ENCODE results near the gene IMP4.

The IMP4 gene

GRCh38 chr2:130336877-130337734 is 5.6 kb upstream of the IMP4 start:
- DNase-seq: peak; percentile 87

- no peak for DNase-seq
These were observed 4.9 kb upstream of the IMP4 start for GRCh38 chr2:130337735-130338325.

- DNase-seq: no peak
These were observed 3.8 kb upstream of the IMP4 start for GRCh38 chr2:130338793-130339345.

- DNase-seq: no peak
These were observed 2.6 kb upstream of the IMP4 start for GRCh38 chr2:130339885-130340745.

DNA sequence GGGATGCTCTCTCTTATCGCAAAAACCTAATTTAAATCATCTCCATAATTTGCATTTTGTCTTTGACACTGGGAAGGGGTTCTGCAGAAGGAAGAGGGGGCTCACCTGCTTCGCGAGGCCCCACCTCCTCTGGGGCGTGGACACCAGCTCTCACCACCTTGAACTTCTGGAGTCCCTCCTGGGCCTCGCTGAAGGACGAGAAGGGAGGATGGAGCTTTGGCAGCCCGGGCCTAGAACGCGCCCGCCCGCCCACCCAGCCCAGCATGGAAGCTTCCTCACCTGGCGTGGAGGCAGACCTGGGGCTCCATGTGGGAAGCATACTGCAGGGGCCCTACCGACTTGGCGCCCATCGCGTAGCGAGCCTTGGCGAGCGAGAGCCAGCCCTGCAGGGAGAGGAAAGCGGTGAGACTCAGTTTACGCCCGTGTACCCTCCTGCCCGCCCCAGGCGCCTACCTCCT is 1.1 kb upstream of the IMP4 start:
- DNase-seq: peak; percentile 73

GRCh38 chr2:130342020-130342532 is 621 bp upstream of the IMP4 start:
- DNase-seq: peak; percentile 95

DNA sequence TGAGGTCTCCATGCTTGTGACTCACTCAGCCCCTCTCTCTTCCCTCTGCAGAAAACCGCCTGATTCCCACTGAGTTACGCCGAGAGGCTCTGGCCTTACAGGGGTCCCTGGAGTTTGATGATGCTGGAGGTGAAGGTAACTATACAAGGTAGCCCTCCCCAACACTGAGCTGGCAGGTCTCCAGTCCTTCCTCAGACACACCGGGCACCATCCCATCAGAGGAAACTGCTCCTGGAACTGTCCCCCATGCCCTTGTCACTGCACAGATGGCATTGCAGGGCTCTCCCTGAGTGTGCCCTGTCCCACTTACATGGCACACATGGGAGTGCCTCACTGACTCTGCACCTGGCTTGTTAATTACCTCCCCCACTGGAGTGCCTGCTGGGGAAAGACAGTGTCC is 1.9 kb downstream of the IMP4 start:
- DNase-seq: no peak

DNA sequence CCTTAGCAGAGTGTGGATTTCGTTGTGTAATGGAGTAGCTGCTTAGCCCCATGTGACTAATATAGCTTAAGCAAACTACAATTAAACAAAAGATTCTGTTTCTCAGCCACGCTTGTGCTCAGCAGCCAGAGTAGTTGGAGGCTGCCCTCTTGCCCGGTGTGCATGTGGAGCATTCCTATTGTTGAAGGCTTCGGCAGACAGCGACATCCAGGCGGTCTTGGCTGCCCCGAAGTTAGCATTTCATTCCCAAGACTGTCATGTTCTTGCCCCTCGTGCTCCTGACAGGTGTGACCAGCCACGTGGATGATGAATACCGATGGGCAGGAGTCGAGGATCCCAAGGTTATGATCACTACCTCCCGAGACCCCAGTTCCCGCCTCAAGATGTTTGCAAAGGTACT is 2.4 kb downstream of the IMP4 start:
- no peak for DNase-seq

GRCh38 chr2:130345611-130346010 is 2.9 kb downstream of the IMP4 start:
- DNase-seq: no peak

DNA sequence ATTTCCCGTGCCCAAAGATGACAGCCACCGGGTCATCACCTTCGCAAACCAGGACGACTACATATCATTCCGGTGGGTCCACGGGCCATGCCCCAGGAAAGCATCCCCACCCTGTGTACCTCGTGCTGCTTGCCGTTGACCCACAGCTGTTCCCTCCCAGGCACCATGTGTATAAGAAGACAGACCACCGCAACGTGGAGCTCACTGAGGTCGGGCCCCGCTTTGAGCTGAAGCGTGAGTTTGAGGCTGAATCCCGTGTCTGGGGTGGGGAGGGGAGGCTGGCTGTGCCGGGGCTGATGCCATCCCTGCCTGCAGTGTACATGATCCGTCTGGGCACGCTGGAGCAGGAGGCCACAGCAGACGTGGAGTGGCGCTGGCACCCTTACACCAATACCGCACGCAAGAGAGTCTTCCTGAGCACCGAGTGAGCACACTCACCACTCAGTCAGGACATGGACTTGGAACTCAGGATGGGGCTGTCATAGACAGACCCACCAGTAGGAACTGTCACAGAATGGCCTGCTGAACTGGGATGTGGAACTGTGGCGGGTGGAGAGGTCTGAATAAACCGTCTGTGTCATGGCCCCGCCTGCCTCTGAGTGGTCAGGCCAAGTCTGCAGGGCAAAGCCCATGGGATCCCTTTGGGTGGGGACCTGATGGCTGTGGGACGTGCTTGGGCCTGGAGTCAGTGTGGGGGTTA is 3.5 kb downstream of the IMP4 start:
- no peak for DNase-seq

DNA sequence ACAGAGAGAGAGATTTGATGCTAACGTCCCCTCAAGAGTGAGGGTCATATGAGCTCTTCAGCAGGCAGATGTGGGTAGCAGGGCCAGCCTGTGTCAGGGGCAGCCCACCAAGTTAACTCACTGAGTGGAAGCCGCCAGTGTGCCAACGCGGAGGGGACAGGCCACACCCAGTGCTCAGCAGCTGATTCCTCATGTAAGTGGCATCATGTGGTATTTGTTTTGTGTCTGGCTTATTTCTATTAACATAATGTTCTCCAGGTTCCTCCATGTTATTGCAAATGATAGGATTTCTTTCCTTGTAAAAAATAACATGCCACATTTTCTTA is 4.0 kb downstream of the IMP4 start:
- no peak for DNase-seq

- DNase-seq: no peak
These were observed 4.7 kb downstream of the IMP4 start for GRCh38 chr2:130347220-130347925.

GRCh38 chr2:130349174-130349573 is 6.5 kb downstream of the IMP4 start:
- no peak for DNase-seq

DNA sequence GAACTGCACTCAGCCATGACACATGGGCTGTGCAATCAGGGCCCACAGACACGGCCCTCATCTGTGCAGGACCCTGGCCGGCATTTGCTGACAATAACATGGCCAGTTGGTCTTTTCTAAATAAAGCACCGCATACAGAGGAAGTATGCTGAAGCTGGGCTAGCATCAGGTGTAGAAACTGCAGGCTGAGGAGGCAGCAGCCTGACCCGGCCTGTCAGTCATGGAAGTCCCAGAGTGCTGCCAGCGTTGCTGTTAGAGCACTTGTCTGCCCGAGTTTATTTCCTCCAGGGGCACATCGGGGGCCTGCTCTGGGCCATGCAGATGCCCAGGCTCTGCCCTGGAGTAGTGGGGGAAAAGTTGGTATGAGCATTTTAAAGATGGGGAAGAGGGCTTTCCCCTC is 9.0 kb downstream of the IMP4 start:
- DNase-seq: no peak

- no peak for DNase-seq
These were observed 9.5 kb downstream of the IMP4 start for GRCh38 chr2:130352237-130352636.

- DNase-seq: no peak
These were observed 10.8 kb downstream of the IMP4 start for GRCh38 chr2:130353291-130354138.

DNA sequence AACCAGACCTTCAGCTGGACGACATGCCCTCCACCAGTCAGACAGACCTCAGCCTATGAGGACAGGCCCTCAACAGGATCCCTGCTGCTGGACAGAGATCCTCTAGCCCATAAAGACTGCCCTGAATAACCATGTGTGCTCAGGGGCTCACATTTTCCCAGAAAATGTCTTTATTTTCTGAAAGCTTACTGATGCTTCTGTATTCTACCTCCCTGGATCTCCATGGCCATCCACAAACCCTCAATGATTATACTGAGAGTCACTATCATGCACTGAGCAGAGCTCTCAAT is 11.4 kb downstream of the IMP4 start:
- DNase-seq: no peak

GRCh38 chr2:130355172-130355577 is 12.5 kb downstream of the IMP4 start:
- no peak for DNase-seq

- DNase-seq: peak; percentile 88
These were observed 13.1 kb downstream of the IMP4 start, which contains the start of gene PTPN18 for GRCh38 chr2:130355578-130356431. Gene PTPN18, plus strand, starts transcription at chr2:130356056. Its CDS starts 52 bp downstream, at chr2:130356108.

DNA sequence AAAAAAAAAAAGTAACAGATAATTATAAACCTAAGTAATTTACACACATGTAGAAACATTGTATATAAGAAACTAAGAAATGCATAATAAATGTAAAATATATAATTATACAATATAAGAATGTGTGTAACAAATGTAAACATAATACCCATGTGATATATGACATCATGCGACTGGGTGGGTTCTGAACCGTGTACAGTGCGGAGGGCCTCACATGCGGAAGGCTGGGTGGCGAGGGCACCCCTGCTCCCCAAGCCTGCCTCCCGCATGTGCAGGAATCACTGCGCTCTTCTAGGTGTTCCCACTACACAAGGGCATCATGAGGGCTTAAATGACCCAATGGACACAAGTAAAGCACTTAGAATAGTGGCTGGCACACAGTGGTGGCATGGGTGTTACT is 15.2 kb downstream of the IMP4 start:
- no peak for DNase-seq

All from activated effector memory CD4-positive, alpha-beta T cell treated with anti-CD3 and anti-CD28 coated beads, Interleukin-2, amount 50 U/mL, for 16 hours (primary cell).